Endothelial cell of umbilical vein (primary cell): ENCODE results near the gene VPS37C. TPM values are rescaled to one million over a fixed set of nuclear protein-coding genes. Genes with fewer than 3 reads are reported as not detected.

Experiments
- BruUV-seq: library from RNA; stranded (reverse); fragments of 400-500 nt; replicated peaks from 2 replicates; lab custom pipeline; 2021; lab: Mats Ljungman, UMichigan
- CTCF ChIA-PET: fragments of 300-600, 350-600 bp; sonication (Branson Sonifier 250); formaldehyde crosslinking; loops from one replicate; lab custom pipeline; 2021; ENCODE audit warnings: antibody characterized with exemption, inconsistent platforms; lab: Charles Lee
- POLR2A ChIA-PET: fragments of 300-600, 350-600 bp; sonication (Branson Sonifier 250); formaldehyde crosslinking; loops from one replicate; lab custom pipeline; 2021; ENCODE audit warnings: antibody characterized with exemption, inconsistent platforms; lab: Charles Lee
- DNase-seq: peaks from one replicate; pipeline ENCODE4 v3.0.0-alpha.2; 2011; ENCODE audit warnings: low read depth, low spot score
- FAIRE-seq: peaks from 2 replicates; lab custom pipeline; 2011; peaks lifted over from hg19 to GRCh38; lab: Jason Lieb, UNC
- H2AFZ ChIP-seq: 2 replicates; pipeline ENCODE4 v1.6.0; 2012; ENCODE audit warnings: low read depth, low read length, control low read depth, inconsistent platforms
- H3K27ac ChIP-seq: 2 replicates; pipeline ENCODE4 v1.5.1; 2011; ENCODE audit warnings: low read depth, mild to moderate bottlenecking, control low read depth, low read length, moderate library complexity; ENCODE audit not compliant: insufficient read depth
- H3K27me3 ChIP-seq, 2 experiments: 2 replicates each; pipeline versions ENCODE4 v1.6.0 to v1.6.1; 2011; ENCODE audit warnings: low read length in 2 of 2, mixed read lengths in 1 of 2; ENCODE audit not compliant: control insufficient read depth in 2 of 2, insufficient read depth in 2 of 2
- H3K36me3 ChIP-seq, 2 experiments: 2 replicates in 1 of 2; 3 replicates in 1 of 2; pipeline ENCODE4 v1.5.1; 2011; ENCODE audit warnings: low read length in 2 of 2, mild to moderate bottlenecking in 1 of 2, moderate library complexity in 1 of 2; ENCODE audit not compliant: control insufficient read depth in 2 of 2, insufficient read depth in 2 of 2; ENCODE audit errors: extremely low read depth in 1 of 2
- H3K4me1 ChIP-seq: 3 replicates; pipeline ENCODE4 v1.5.1; 2011; ENCODE audit warnings: mild to moderate bottlenecking, low read length; ENCODE audit not compliant: control insufficient read depth, insufficient read depth; ENCODE audit errors: extremely low read depth
- H3K4me2 ChIP-seq: 2 replicates; pipeline ENCODE4 v1.6.1; 2011; ENCODE audit warnings: low read length, control low read depth, mixed read lengths; ENCODE audit not compliant: insufficient read depth
- H3K4me3 ChIP-seq, 3 experiments: fragments of 200-600 bp in 1 of 3; sonication (generic), shearing (Covaris generic) in 1 of 3; replicated peaks in 1 of 3; 2 replicates each; pipeline ENCODE4 v1.5.1; 2011 to 2016; ENCODE audit warnings: control low read depth in 3 of 3, low read length in 3 of 3, mild to moderate bottlenecking in 2 of 3, inconsistent platforms in 1 of 3, low read depth in 1 of 3, moderate library complexity in 1 of 3; ENCODE audit not compliant: insufficient read depth in 1 of 3
- H3K79me2 ChIP-seq: 2 replicates; pipeline ENCODE4 v1.6.0; 2012; ENCODE audit warnings: low read length, inconsistent platforms; ENCODE audit not compliant: control insufficient read depth, insufficient read depth
- H3K9ac ChIP-seq: replicated peaks from 2 replicates; pipeline ENCODE3; 2011; ENCODE audit warnings: low read length, control low read depth; ENCODE audit not compliant: insufficient read depth; ENCODE audit errors: extremely low read depth
- H3K9me1 ChIP-seq: replicated peaks from 3 replicates; pipeline ENCODE4 v1.6.0; 2011; ENCODE audit warnings: mild to moderate bottlenecking, low read length; ENCODE audit not compliant: control insufficient read depth, insufficient read depth; ENCODE audit errors: extremely low read depth
- H3K9me3 ChIP-seq: replicated peaks from 2 replicates; pipeline ENCODE4 v1.5.1; 2012; ENCODE audit warnings: low read length, inconsistent platforms; ENCODE audit not compliant: control insufficient read depth, insufficient read depth
- H4K20me1 ChIP-seq: replicated peaks from 2 replicates; pipeline ENCODE3; 2011; ENCODE audit warnings: mild to moderate bottlenecking, low read length; ENCODE audit not compliant: control insufficient read depth, insufficient read depth; ENCODE audit errors: extremely low read depth
- CTCF ChIP-seq, 2 donors: IDR thresholded peaks; 1 replicate in 1 of 2; 2 replicates in 1 of 2; pipeline ENCODE4 v1.5.1; 2011; ENCODE audit warnings: low read length in 2 of 2, mild to moderate bottlenecking in 2 of 2, moderate library complexity in 2 of 2, control low read depth in 1 of 2, inconsistent platforms in 1 of 2, low read depth in 1 of 2; ENCODE audit not compliant: insufficient read depth in 1 of 2; ENCODE audit errors: extremely low read depth in 1 of 2
- EZH2 ChIP-seq: IDR thresholded peaks from 2 replicates; pipeline ENCODE4 v1.6.1; 2012; ENCODE audit warnings: borderline replicate concordance, low read depth, mild to moderate bottlenecking, moderate library complexity, low read length, inconsistent platforms; ENCODE audit not compliant: severe bottlenecking
- FOS ChIP-seq: IDR thresholded peaks from 2 replicates; pipeline ENCODE4 v1.6.1; 2011; ENCODE audit warnings: mild to moderate bottlenecking, low read length, moderate library complexity, borderline replicate concordance; ENCODE audit not compliant: insufficient read depth
- GATA2 ChIP-seq: IDR thresholded peaks from 2 replicates; pipeline ENCODE4 v1.7.0; 2011; ENCODE audit warnings: low read depth, mild to moderate bottlenecking, moderate library complexity, mixed read lengths, low read length; ENCODE audit not compliant: insufficient read length, insufficient read depth
- JUN ChIP-seq: IDR thresholded peaks from 2 replicates; pipeline ENCODE4 v1.6.1; 2011; ENCODE audit warnings: borderline replicate concordance, low read depth; ENCODE audit not compliant: insufficient read length, insufficient read depth
- MAX ChIP-seq: IDR thresholded peaks from 2 replicates; pipeline ENCODE4 v1.6.1; 2011; ENCODE audit not compliant: insufficient read depth, insufficient read length
- MYC ChIP-seq: IDR thresholded peaks from one replicate; pipeline ENCODE4 v1.6.1; 2011; ENCODE audit warnings: mild to moderate bottlenecking, low read depth, low read length
- POLR2A ChIP-seq: IDR thresholded peaks from 2 replicates; pipeline ENCODE4 v1.6.1; 2012; ENCODE audit warnings: low read depth, mild to moderate bottlenecking, control low read depth, low read length
- POLR2AphosphoS5 ChIP-seq: IDR thresholded peaks from 2 replicates; pipeline ENCODE4 v1.6.1; 2012; ENCODE audit warnings: low read depth, mild to moderate bottlenecking, control low read depth, low read length, moderate library complexity; ENCODE audit not compliant: insufficient read depth
- dilution Hi-C: fragments of 300-500 bp; cut with MboI; formaldehyde crosslinking; loops from one replicate; pipeline ENCODE4 v1.15.0; 2019; ENCODE audit warnings: low sequenced_read_pairs; ENCODE audit not compliant: extremely low pct_ligation_motif_present
- intact Hi-C: fragments of 100-400 bp; cut with micrococcal nuclease; formaldehyde crosslinking; loops from one replicate; pipeline ENCODE4 v1.10.0; 2022
- polyA plus RNA-seq, 4 experiments: library from polyadenylated mRNA; depleted of rRNA in 3 of 4; stranded (reverse) in 3 of 4; unstranded in 1 of 4; fragments of >200 nt; gene quantifications; 2 replicates each; pipeline versions ENCODE4 v1.2.1 to v1.2.3, GENCODE V29; 2011 to 2012; ENCODE audit warnings: missing spikeins in 1 of 4
- total RNA-seq: library from RNA; stranded (reverse); gene quantifications from 2 replicates; pipeline ENCODE4 v1.2.3, GENCODE V29; 2021

Gene VPS37C
- total and polyA plus RNA-seq, 2 donors (not counting 3 experiments of a cell fraction or from before 2014, with no cell fraction given): 17.7 to 23.4 TPM

GRCh38 chr11:61124574-61125309, 36.5 kb downstream of the VPS37C start:
- Histone ChIP-seq H3K36me3 (no peaks in the 10 kb centered on the region), H3K9ac (no peak overlapping the region), H3K27me3 (peaks cover 10 to 11% of the 10 kb centered on the region in 2 experiments), H3K9me3 (no peaks in the 10 kb centered on the region), H2AFZ (no peak overlapping the region), H3K79me2 (no peaks in the 10 kb centered on the region), H3K27ac (no peak overlapping the region), H4K20me1 (no peaks in the 10 kb centered on the region), H3K4me1 (no peaks in the 10 kb centered on the region), H3K4me3 (no peak overlapping the region), H3K9me1 (no peaks in the 10 kb centered on the region), H3K4me2 (no peak overlapping the region)
- DNase-seq (no peak), FAIRE-seq (no peak)
- ChIA-PET CTCF (interaction anchor here (2.1 kb wide), 1 partner anchor 62 kb away, joined by 4 read pairs; no protein-coding TSS in a partner anchor), POLR2A (no interaction called here)
- TF ChIP-seq EZH2: no peak
- no peak for TF ChIP-seq FOS
- no TSS peak for BruUV-seq
- intact Hi-C loops: no loop called here
- dilution Hi-C loops: no loop called here

GRCh38 chr11:61123775-61124571, 37.3 kb downstream of the VPS37C start:
- Histone ChIP-seq H3K79me2 (no peaks in the 10 kb centered on the region), H4K20me1 (no peaks in the 10 kb centered on the region), H3K4me2 (no peak overlapping the region), H2AFZ (no peak overlapping the region), H3K9me3 (no peaks in the 10 kb centered on the region), H3K27me3 (peaks cover 10 to 11% of the 10 kb centered on the region in 2 experiments), H3K27ac (no peak overlapping the region), H3K9me1 (no peaks in the 10 kb centered on the region), H3K4me3 (no peak overlapping the region), H3K36me3 (no peaks in the 10 kb centered on the region), H3K9ac (no peak overlapping the region), H3K4me1 (no peaks in the 10 kb centered on the region)
- TF ChIP-seq CTCF (IDR thresholded peaks at IDR 0.05; ENCODE audit: extremely low read depth in 1 of 2, insufficient read depth in 1 of 2, low read depth in 1 of 2, low read length in 2 of 2) (no peak), JUN (no peak), POLR2AphosphoS5 (no peak), GATA2 (no peak), POLR2A (no peak), FOS (no peak), MAX (no peak), MYC (no peak), EZH2 (no peak)
- FAIRE-seq (no peak), DNase-seq (no peak)
- dilution Hi-C loops (no loop called here), intact Hi-C loops (no loop called here)
- no TSS peak for BruUV-seq
- CTCF ChIA-PET: no interaction called here
- POLR2A ChIA-PET: no interaction called here
